ENCODE results near the gene OSTF1.

OSTF1 gene

GRCh38 chr9:75123696-75124095 lies 35.4 kb downstream of the OSTF1 start:
- Histone ChIP-seq H3K27ac (no peak overlapping the region), H3K36me3 (no peaks in the 10 kb centered on the region)

GRCh38 chr9:75128535-75128934 lies 40.2 kb downstream of the OSTF1 start:
- TF ChIP-seq CTCF (IDR thresholded peaks at IDR 0.05; ENCODE audit: low read depth, low read length): no peak
- Histone ChIP-seq H3K9me3 (ENCODE audit: severe bottlenecking) (no peaks in the 10 kb centered on the region), H3K36me3 (no peaks in the 10 kb centered on the region), H3K27me3 (ENCODE audit: insufficient read depth, low read depth, severe bottlenecking) (no peaks in the 10 kb centered on the region), H3K27ac (no peak overlapping the region), H3K4me3 (ENCODE audit: low read depth, low read length) (no peak overlapping the region)
- no peak for DNase-seq

More at GRCh38 chr9:75123696-75124095, 35.4 kb downstream of the OSTF1 start:
- H3K4me3 ChIP-seq (ENCODE audit: low read depth, low read length): no peak overlapping the region
- H3K9me3 ChIP-seq (ENCODE audit: severe bottlenecking): no peaks in the 10 kb centered on the region
- no peaks in the 10 kb centered on the region for H3K27me3 ChIP-seq (ENCODE audit: insufficient read depth, low read depth, severe bottlenecking)
- DNase-seq: no peak
- TF ChIP-seq CTCF (IDR thresholded peaks at IDR 0.05; ENCODE audit: low read depth, low read length): no peak

- Histone ChIP-seq H3K27me3 (ENCODE audit: insufficient read depth, low read depth, severe bottlenecking) (no peaks in the 10 kb centered on the region), H3K36me3 (no peaks in the 10 kb centered on the region), H3K27ac (no peak overlapping the region), H3K4me3 (ENCODE audit: low read depth, low read length) (no peak overlapping the region), H3K9me3 (ENCODE audit: severe bottlenecking) (no peaks in the 10 kb centered on the region)
- TF ChIP-seq CTCF (IDR thresholded peaks at IDR 0.05; ENCODE audit: low read depth, low read length): no peak
- DNase-seq: no peak
These were observed 41.9 kb downstream of the OSTF1 start for GRCh38 chr9:75130172-75130571.

- no peak for TF ChIP-seq CTCF (IDR thresholded peaks at IDR 0.05; ENCODE audit: low read depth, low read length)
- no peaks in the 10 kb centered on the region for H3K36me3 ChIP-seq
- no peak for DNase-seq
These were observed 42.4 kb downstream of the OSTF1 start for GRCh38 chr9:75130621-75131230.

GRCh38 chr9:75131700-75132099 lies 43.4 kb downstream of the OSTF1 start:
- H3K9me3 ChIP-seq (ENCODE audit: severe bottlenecking): no peaks in the 10 kb centered on the region
- no peaks in the 10 kb centered on the region for H3K27me3 ChIP-seq (ENCODE audit: insufficient read depth, low read depth, severe bottlenecking)
- H3K27ac ChIP-seq: no peak overlapping the region
- no peak overlapping the region for H3K4me3 ChIP-seq (ENCODE audit: low read depth, low read length)
- no peaks in the 10 kb centered on the region for H3K36me3 ChIP-seq
- no peak for TF ChIP-seq CTCF (IDR thresholded peaks at IDR 0.05; ENCODE audit: low read depth, low read length)
- no peak for DNase-seq

More at GRCh38 chr9:75130621-75131230, 42.4 kb downstream of the OSTF1 start:
- no peaks in the 10 kb centered on the region for H3K27me3 ChIP-seq (ENCODE audit: insufficient read depth, low read depth, severe bottlenecking)
- H3K27ac ChIP-seq: no peak overlapping the region
- H3K9me3 ChIP-seq (ENCODE audit: severe bottlenecking): no peaks in the 10 kb centered on the region
- no peak overlapping the region for H3K4me3 ChIP-seq (ENCODE audit: low read depth, low read length)

GRCh38 chr9:75132244-75132643 lies 43.9 kb downstream of the OSTF1 start:
- H3K9me3 ChIP-seq (ENCODE audit: severe bottlenecking): no peaks in the 10 kb centered on the region
- no peak overlapping the region for H3K27ac ChIP-seq
- no peaks in the 10 kb centered on the region for H3K36me3 ChIP-seq
- H3K4me3 ChIP-seq (ENCODE audit: low read depth, low read length): no peak overlapping the region
- no peaks in the 10 kb centered on the region for H3K27me3 ChIP-seq (ENCODE audit: insufficient read depth, low read depth, severe bottlenecking)
- no peak for TF ChIP-seq CTCF (IDR thresholded peaks at IDR 0.05; ENCODE audit: low read depth, low read length)
- DNase-seq: no peak

All from WERI-Rb-1 (cell line).